Retinal pigment epithelial cell (primary cell): ENCODE data around the gene NECTIN1.

ENCODE experiments used
- DNase-seq: peaks from one replicate; pipeline ENCODE4 v3.0.0-alpha.2; 2010; ENCODE audit warnings: low read depth
- H3K4me3 ChIP-seq: 2 replicates; pipeline ENCODE4 v1.5.1; 2011; ENCODE audit warnings: mild to moderate bottlenecking, low read length, control low read depth, moderate library complexity
- CTCF ChIP-seq: conservative IDR thresholded peaks from 2 replicates; pipeline ENCODE4 v1.5.1; 2011; ENCODE audit warnings: low read depth, low read length, control low read depth, inconsistent platforms

NECTIN1 gene

GRCh38 chr11:119759747-119760412 lies 30.9 kb upstream of the NECTIN1 start:
- no peak for TF ChIP-seq CTCF
- DNase-seq: no peak
- H3K4me3 ChIP-seq: no peak overlapping the region

DNA sequence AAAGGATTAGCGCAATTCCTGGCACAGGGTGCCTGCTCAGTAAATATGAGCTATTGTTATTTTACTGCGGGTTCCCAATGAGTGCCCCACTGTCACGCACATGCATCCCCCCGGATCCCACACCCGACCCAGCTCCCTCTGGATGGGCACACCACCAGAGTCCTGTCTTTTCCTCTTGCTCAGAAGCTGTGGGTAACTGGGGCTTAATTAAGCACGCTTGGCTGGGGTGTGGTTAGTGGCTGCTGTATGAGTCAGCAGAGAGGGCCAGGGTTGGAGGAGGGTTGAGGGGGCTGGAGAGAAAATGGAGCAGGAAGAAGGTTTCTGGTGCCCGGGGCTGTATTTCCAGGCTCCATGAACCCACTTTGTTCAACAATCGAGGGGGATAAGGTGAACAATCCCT lies 30.3 kb upstream of the NECTIN1 start:
- DNase-seq: peak; percentile 47
- no peak overlapping the region for H3K4me3 ChIP-seq
- TF ChIP-seq CTCF: no peak

DNA sequence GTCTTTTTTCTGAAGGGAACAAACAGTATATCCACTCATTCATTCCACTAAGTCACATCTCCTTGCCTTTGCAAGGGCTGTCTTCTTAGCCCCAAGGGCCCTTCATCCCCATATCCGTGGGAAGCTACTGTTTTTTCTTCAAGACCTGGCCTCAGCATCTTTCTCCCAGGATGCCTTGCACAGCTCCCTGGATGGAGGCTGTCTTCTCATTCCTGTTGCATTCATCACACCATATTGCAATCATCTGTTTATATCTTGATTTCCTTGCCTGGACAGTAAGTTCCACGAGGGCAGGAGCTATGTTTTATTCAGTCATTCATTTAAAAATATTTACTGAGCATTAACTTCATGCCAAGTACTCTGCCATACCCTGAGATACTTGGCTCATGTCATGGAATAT lies 29.3 kb upstream of the NECTIN1 start:
- H3K4me3 ChIP-seq: no peak overlapping the region
- DNase-seq: no peak
- no peak for TF ChIP-seq CTCF

DNA sequence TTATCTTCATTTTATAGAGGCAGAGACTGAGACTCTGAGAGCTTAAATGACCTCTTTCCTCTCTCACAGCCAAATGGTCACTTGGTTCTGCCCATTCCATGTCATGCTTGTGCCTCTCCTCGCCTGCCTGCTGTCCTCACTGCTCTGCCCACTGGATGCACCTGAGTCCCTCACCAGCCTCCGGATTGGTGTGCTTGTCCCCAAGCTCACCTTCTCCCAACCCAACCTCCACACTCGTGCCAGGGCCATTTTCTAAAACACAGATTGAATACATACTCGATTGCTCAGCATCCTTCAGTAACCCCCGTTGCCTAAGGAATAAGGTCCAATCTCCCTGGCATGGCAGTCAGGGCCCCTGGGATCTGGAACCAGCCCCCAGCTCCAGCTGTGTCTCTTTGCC lies 28.4 kb upstream of the NECTIN1 start:
- no peak overlapping the region for H3K4me3 ChIP-seq
- no peak for TF ChIP-seq CTCF
- DNase-seq: no peak

DNA sequence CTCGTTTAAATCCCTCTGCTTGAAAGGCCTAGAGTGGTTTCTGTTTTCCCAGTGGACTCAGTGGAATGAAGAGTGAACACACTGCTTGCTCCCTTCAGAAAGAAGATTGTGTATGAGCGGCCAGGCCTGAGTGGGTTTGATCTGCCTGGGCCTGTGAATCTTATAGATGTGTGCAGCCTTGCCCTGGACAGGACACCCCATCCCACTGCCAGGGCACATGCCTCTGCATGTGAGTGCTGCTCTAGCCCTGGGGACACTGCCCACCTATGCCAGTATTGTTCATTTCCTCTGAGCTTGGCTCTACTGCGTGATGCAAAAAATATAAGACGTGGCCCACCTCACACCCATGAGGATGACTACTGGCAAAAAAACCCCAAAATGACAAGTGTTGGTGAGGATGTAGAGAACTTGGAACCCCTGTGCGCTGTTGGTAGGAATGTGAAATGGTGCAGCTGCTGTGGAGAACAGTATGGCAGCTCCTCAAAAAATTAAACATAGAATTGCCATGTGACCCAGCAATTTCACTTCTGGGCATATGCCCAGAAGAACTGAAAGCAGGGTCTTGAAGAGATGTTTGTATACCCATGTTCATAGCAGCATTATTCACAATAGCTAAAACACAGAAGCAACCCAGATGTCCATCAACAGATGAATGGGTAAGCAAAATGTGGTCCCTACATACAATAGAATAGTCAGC lies 27.3 kb upstream of the NECTIN1 start:
- no peak for TF ChIP-seq CTCF
- no peak overlapping the region for H3K4me3 ChIP-seq
- no peak for DNase-seq

- no peak overlapping the region for H3K4me3 ChIP-seq
Measured at GRCh38 chr11:119755356-119756071, 26.5 kb upstream of the NECTIN1 start.

More at GRCh38 chr11:119755356-119756071, 26.5 kb upstream of the NECTIN1 start:
- no peak for TF ChIP-seq CTCF
- no peak for DNase-seq
